HG03469 (cell line): ENCODE data around the gene RPL3.

Experiments
- ATAC-seq: cut with Tn5 transposase; IDR thresholded peaks from one replicate; pipeline ENCODE4 v1.9.1; 2021; ENCODE audit warnings: mild to moderate bottlenecking, moderate library complexity, moderate number of reproducible peaks; ENCODE audit not compliant: unreplicated experiment

RPL3 gene

DNA sequence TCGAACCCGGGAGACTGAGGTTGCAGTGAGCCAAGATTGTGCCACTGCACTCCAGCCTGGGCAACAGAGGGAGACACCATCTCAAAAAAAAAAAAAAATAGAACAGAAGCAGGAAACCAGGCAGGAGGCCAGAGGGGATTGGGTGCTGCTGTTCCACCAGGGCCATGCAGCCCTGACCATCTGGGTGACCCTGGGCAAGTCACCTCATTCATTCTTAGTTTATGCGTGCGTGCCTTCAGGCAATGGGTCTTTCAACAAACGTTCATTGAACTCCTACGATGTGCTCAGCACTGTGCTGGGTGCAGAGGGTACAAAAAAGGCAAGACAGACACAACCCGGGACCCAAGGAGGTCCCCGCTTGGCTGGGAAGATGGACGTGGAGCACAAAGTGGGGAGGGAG is 18.3 kb downstream of the RPL3 start:
- ATAC-seq, result no peak

DNA sequence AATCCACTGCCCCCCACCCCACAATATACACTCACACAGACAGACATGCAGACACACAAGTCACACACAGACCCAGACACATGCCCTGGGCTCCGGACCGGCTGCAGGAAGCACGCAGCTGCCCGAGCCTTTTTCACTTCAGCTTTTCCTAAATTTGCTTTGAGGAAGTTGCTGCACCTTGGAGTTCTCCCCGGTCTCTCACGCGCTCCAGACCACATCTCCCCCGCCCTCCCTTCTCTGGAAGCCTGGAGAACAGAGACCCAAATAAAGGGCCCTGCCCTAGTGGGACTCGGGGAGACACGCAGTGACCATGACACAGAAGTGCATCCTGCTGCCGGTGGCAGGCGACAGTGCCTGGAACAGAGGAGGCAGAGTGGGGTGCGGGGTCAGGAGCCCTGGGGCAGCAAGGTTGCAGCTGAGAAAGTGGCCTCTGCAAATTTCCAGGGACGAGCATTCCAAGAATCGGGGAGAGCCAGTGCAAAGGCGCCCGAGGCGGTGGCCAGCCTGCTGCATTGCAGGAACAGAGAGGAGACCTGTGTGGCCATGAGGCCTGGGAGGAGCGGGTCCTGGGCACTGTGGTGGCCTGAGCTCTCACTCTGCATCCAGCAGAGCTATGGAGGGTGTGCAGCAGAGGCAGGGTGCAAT is 19.1 kb downstream of the RPL3 start:
- no peak for ATAC-seq

DNA sequence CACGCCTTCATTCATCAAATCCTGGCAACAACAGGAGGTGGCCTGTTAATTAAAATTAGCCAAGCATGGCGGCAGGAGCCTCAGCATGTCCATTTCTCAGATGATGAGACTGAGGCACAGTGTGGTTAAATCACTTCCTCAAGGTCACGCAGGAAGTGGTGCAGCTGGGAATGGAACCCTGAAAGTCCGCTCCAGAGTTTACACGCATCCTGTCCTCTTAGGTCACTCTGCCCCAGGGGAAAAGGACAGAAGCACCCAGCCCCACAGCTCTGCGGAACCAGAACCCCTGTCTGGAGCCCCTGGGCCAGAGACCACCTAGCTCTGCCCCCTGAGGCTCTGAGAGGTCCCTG is 19.6 kb downstream of the RPL3 start:
- no peak for ATAC-seq

DNA sequence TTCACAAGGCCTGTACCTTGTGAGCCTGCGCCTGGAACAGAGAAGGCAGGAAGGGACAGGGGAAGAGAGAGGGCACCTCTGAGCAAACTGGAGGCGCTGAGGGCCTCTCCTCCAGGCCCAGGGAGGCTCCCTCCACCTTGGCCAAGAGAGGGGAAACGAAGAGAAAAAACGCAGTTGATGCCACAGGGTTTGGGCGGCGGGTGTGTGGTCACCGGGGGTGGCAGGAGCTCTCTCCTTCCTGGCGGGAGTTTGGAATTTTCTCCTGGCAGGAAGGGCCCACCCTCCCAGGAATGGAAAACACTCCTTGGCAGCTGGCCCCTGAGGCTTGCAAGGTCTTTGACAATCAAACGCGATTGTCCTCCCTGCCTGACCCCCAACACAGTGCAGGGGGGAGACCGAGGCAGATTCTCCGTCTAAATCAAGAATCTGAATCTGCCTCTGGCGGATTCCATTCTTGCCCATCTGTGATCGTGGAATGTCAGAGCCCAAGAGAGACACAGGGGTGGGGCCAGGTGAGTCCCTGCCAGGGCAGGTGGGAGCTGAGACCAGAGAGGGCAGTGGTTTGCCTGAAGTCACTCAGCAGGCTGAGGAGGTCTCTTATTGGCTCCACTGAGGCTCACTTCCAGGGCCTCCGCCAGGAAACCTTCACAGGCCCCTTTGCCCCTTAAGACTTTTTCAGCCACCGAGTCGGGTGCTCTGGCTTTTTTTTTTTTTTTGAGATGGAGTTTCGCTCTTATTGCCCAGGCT is 21.0 kb downstream of the RPL3 start:
- no peak for ATAC-seq

- ATAC-seq, result no peak
These were observed 21.8 kb downstream of the RPL3 start for GRCh38 chr22:39297490-39298240.

DNA sequence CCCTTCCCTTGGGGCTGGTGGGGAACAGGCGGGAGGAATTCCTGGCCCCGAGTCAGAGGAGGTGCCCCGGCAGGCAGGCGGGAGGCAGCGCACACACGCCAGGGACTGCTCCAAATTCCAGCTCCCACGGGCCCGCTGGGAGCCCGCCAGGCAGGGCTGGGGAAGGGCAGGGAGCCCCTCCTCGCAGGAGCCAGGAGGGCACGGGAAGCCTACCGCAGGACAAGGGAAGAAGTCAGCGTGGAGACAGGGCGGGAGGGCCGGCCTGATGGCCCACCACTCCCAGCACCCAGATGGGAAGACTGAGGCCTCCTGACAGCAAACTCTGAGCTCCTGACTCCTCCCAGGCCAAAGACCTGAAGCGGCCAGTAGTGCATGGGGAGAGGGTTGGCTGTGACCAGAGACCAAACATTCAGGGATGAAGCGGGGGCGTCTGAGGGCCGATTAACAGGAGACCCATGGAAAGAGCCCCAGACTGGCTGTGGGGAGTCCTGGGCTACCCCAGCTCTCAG is 22.4 kb downstream of the RPL3 start:
- ATAC-seq, result no peak

DNA sequence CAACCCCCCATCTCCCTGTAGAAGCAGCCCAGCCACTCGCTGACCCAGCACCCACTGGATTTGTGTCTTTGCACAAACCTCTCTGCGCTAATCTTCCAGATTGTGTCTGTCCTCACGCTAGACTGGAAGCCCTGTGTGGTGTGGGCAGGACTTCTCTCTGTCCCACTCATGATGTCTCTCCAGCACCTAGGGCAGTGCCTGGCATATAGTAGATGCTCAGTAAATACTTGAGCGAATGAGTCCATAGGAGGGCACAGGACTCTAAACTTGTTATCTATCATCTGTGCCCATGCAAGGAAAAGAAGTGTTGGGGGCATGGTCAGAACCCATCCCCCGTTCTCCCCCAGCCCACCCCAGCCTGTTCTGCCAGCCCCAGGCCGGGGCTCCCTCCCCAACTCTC is 22.9 kb downstream of the RPL3 start:
- no peak for ATAC-seq

DNA sequence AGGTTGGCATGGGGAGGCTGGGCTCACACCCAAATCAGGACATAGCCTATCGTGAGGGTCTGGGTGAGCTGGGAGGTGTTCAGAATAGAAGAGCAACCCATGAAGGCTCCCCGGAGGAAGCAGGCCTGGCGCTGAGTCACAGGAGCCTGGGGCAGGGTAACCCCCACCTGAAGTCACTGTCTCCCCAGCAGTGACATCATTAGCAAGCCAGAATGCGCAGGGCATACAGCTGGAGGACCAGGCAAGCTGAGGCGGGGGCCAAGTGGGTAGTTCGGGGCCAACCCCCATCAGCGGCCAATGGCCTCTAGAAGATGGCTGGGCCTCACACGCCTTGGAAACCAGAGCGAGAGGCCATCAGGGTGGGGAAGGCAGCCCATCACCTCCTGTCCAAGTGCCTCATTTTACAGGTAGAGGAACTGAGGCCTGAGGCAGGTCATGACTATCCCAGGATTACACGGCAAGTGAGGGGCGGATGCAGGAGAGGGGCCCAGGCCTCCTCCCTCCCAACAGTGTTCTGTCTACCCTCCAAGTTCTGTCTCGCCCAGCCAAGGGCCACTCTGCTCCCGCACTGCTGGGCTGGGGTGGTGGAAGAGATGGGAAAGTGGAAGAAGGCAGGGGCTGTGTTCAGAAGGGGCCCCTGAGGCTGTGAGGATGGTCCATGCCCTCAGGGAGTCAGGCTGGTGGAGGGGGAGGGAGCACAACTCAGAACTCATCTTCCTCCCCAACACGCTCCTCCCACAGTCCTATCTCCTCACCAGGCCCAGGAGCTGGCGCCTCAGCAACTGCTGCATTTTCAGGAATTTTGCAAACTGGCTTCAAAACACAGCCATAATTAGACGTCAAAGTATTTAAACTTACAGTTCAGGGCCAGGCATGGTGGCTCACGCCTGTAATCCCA is 24.6 kb downstream of the RPL3 start:
- ATAC-seq, result no peak

DNA sequence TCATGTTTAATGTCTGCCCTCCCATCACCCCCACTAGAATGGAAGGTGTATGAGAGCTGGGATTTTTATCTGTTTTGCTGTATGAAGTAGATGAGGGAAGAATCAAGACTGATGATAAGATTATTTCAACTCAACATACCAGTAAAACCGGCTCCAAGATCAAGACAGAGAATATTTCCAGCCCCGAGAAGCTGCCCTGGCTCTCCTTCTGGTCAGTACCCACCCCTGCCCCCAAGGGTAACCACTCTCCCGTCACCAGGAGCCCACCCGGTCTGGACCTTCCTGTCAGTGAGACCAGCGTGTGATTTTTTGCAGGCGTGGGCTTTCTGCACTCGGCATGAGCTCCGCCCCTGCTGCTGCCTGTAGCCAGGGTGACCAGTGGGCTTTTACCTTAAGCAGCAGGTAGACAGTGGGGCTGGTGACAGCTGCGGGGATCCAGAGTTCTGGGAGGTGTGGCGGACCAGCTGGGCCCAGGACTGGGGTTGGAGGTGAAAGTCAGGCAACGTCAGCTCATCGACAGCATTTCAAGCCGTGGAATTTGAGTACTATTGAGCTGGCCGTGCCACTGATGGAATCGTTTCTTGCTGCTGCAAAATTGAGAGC is 25.6 kb downstream of the RPL3 start:
- no peak for ATAC-seq

GRCh38 chr22:39292561-39293074 is 26.8 kb downstream of the RPL3 start:
- no peak for ATAC-seq

GRCh38 chr22:39292031-39292462 is 27.4 kb downstream of the RPL3 start:
- ATAC-seq, result no peak

DNA sequence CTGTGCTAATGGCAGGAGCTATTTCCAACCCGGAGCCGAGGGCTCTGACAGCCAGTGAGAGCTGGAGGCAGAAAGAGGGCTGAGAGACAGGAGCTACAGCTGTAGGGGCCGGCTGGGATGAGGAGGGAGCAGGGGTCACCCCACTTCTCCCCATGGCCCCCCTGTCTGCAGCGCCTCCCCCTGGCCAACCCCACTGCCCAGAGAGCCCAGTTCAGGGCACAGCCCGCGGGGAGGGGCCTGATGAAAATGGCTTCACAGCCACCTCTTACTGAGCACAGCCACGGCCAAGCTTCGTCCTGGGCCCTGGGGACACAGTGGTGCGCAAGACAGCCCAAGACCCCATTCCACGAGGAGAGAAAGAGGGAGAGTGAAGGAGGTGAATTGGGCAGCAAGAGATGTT is 27.9 kb downstream of the RPL3 start:
- no peak for ATAC-seq

DNA sequence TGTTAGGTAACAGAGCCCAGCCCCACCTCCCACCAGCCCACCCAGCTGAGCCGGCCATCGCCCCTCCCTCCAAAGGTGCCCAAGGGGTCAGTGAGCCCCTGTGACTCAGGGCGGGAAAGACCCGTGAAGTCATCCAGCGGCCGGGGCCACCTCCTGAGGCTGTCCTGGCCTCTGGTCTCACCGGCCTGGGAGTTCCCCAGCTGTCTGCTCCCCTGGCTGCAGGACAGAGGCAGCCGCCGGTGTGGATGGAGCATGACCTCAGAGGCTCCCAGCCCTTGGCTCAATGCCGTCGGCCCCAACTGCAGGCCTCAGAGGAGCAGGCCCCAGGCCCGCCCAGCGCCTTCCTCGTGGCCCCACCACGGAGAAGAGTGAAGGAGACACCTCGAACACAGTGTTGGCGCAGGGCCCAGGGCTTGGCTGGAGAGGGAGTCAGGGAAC is 28.7 kb downstream of the RPL3 start:
- ATAC-seq, result no peak

DNA sequence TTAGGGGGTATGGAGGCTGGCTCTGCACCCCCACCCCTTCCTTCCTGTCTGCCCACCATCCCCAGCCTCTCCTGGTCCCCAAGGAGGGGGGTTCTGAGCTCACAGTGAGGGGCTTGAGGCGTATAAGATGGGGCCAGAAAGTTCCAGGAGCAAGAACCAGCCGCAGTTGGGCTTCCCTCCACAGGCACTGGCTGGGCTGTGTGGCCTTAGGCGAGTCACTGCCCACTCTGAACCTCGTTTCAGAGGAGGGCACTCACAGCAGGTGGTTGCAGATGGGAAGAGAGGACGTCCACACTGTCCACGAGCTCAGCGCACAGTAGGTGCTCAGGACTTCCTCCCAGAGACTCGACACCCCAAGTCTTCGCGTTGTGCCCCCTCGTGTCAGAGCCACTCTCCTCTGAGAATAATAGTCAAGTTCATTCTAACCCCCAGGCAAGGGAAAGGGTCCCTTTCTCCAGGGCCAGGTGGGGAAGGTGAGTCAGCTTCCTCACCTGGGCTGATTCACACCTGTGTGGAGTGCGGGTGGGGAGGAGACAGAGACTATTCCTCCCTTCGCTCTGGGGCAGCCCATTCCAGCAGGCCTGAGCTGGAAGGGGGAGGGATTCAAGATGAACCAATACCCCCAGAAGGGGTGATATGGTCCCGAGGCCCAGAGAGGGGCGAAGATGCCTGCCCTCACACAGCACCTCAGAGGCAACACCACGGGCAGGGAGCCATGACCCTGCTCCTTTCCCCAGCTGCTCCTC is 29.3 kb downstream of the RPL3 start:
- ATAC-seq, result no peak

DNA sequence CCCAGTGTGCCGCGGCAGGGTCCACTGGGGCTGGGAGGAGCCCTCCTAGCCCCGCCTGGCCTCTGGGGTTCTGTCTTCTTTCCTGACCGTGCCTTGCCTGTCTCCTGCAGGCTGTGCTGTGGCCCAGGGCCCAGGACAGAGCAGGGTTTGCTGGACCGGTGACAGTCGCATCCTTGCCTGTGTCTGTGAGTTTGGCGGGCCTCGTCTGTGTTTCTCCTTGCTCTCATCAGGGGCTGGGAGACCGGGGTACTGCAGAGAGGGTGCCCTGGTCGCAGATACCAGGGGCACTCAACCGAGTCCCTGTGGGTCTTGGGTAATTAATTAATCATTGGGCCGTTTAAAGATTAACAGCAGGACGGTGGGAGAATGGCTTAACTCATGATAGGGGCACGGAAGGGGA is 29.9 kb downstream of the RPL3 start:
- ATAC-seq, result no peak

DNA sequence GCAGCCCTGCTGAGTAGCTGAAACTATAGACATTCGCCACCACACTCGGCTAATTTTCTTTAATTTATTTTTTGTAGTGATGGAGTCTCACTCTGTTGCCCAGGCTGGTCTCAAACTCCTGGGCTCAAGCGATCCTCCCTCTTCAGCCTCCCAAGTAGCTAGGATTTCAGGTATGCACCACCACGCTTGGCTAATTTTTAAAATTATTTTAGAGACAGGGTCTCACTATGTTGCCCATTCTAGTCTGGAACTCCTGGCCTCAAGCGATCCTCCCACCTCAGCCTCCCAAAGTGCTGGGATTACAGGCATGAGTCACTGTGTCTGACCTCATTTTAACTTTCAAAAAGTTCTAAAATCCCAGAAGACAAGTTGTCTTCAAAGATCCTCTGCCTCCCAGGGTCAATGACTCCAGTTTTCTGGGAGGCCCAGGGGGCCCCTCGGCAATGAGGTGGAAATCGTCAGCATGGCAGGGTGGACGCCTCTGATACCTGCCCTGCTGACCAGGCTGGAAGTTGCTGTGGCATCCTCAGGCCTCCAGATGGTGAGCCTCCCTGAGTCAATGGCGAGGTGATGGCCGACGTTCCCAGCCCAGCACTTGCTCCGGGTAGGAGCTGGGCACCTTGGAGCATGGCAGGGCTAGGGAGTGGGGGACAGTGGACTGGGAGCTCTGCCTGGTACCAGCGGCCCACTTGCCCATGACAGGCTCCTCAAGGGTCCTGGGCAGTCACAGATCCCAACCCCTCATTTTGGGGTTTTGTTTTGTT is 31.1 kb downstream of the RPL3 start:
- no peak for ATAC-seq

DNA sequence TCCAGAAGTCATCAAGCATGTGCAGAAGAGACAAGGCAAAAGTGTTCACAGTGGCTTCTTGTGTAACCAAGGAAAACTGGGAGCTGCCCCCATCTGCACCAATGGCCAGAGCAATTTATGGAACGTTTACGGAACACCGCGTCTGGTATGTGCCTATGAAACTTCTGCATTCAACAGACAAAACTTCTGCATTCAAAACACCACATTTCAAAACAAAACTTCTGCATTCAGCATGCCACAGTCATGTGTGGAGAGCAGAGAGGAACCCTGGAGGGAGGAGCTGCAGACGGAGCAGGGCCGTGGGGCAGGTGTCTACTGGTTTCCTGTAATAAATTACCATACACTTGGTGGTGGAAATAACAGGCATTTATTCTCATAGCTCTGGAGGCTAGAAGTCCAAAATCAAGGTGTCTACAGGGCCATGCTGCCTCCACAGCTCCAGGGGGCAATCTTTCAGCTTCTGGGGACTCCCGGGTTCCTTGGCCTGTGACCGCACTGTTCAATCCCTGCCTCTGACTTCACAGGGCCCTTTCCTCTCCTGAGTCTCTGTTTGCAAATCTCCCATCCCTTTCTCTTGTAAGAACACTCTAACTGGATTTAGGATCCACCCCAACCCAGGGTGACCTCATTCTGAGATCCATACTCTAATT is 32.2 kb downstream of the RPL3 start:
- no peak for ATAC-seq

- ATAC-seq, result no peak
These were observed 34.4 kb downstream of the RPL3 start for GRCh38 chr22:39284983-39285382.
